ENCODE results near the gene ALS2CL.
"Not testable (repeated sequence)": the region's sequence is repeated elsewhere in the genome, so short reads cannot be mapped to it uniquely, and the experiment has no call there.

Gene ALS2CL, protein sequence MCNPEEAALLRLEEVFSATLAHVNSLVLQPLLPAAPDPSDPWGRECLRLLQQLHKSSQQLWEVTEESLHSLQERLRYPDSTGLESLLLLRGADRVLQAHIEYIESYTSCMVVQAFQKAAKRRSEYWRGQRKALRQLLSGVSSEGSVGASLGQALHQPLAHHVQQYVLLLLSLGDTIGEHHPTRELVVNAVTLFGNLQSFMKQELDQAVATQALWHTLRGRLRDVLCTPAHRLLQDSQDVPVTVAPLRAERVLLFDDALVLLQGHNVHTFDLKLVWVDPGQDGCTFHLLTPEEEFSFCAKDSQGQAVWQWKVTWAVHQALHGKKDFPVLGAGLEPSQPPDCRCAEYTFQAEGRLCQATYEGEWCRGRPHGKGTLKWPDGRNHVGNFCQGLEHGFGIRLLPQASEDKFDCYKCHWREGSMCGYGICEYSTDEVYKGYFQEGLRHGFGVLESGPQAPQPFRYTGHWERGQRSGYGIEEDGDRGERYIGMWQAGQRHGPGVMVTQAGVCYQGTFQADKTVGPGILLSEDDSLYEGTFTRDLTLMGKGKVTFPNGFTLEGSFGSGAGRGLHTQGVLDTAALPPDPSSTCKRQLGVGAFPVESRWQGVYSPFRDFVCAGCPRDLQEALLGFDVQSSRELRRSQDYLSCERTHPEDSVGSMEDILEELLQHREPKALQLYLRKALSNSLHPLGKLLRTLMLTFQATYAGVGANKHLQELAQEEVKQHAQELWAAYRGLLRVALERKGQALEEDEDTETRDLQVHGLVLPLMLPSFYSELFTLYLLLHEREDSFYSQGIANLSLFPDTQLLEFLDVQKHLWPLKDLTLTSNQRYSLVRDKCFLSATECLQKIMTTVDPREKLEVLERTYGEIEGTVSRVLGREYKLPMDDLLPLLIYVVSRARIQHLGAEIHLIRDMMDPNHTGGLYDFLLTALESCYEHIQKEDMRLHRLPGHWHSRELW

GRCh38 chr3:46693038-46693891 lies at the start of gene ALS2CL:
Gene ALS2CL (minus strand): TSS chr3:46693679. CDS start chr3:46689440, 4,239 bp downstream.
- peak; percentile 69 to 76 for DNase-seq

GRCh38 chr3:46742992-46743585 lies 49.6 kb upstream of the ALS2CL start:
- DNase-seq = no peak

- DNase-seq = not testable (repeated sequence)
Observed at GRCh38 chr3:46739565-46739964, 46.1 kb upstream of the ALS2CL start.

- no peak for DNase-seq
Observed at GRCh38 chr3:46737329-46737731, 43.9 kb upstream of the ALS2CL start.

- DNase-seq = no peak
Observed at GRCh38 chr3:46736006-46736872, 42.8 kb upstream of the ALS2CL start.

GRCh38 chr3:46734773-46735172 lies 41.3 kb upstream of the ALS2CL start:
- DNase-seq = no peak

DNA sequence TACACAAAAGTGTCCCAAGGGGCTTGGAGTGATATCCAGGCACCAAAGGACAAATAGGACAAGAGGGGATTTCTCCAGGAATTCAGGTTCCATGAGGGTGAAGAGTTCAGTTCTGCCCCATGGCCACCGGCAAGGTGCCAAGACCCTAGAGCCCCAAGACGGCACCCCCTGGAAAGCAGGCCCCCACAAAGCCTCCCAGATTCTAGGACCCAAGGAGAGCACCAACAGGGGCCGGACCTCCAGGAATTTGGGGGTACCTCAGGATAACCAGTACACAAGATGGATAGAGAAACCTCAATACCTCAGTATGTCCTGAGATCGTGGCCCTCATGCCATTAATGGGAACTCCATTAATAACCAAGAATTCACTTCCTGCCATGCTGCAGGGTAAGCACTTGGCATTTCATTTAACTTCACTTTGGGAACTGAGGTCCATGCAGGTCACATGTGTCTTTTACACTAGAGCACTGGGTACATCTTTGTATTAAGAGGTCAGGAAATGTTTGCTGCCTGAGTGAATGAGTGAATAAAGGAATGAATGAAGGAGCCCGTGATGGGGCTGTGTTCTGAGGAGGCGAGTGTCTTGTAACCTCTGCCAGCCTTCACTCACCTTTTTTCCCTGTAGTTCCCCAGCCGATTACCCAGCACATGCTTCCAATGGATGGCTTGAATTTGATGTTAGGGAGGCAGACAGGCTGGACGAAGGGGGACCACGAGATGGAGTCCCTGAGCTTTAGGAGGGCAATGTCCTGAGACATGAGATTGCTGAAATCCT lies 39.7 kb upstream of the ALS2CL start:
- no peak for DNase-seq

- DNase-seq = no peak
Observed at GRCh38 chr3:46731795-46732194, 38.3 kb upstream of the ALS2CL start.

DNA sequence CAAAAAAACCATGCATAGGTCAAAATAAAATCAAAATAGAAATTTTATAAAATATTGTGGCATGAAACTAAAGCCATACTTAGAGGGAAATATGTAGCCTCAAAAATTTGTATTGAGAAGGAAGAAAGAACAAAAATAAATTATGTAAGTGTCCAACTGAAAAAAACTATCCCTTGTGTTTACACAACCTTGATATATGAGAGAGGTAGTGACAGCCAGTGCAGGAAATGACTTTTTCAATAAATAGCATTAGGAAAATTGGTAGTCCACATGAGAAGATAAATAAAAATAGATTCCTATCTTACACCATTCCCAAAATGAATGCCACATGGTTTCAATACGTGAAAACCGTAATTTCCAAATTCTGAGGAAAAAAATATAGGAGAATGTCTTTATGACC lies 37.3 kb upstream of the ALS2CL start:
- DNase-seq = no peak

GRCh38 chr3:46729038-46729437 lies 35.6 kb upstream of the ALS2CL start:
- no peak for DNase-seq

GRCh38 chr3:46725621-46726314 lies 32.3 kb upstream of the ALS2CL start:
- no peak for DNase-seq

- DNase-seq = no peak
Observed at GRCh38 chr3:46724424-46724823, 30.9 kb upstream of the ALS2CL start.

- DNase-seq = no peak
Observed at GRCh38 chr3:46722443-46722842, 29.0 kb upstream of the ALS2CL start.

GRCh38 chr3:46721009-46721408 lies 27.5 kb upstream of the ALS2CL start:
- DNase-seq = no peak

GRCh38 chr3:46719735-46720271 lies 26.3 kb upstream of the ALS2CL start:
- no peak for DNase-seq

- no peak for DNase-seq
Observed at GRCh38 chr3:46719044-46719565, 25.6 kb upstream of the ALS2CL start.

DNA sequence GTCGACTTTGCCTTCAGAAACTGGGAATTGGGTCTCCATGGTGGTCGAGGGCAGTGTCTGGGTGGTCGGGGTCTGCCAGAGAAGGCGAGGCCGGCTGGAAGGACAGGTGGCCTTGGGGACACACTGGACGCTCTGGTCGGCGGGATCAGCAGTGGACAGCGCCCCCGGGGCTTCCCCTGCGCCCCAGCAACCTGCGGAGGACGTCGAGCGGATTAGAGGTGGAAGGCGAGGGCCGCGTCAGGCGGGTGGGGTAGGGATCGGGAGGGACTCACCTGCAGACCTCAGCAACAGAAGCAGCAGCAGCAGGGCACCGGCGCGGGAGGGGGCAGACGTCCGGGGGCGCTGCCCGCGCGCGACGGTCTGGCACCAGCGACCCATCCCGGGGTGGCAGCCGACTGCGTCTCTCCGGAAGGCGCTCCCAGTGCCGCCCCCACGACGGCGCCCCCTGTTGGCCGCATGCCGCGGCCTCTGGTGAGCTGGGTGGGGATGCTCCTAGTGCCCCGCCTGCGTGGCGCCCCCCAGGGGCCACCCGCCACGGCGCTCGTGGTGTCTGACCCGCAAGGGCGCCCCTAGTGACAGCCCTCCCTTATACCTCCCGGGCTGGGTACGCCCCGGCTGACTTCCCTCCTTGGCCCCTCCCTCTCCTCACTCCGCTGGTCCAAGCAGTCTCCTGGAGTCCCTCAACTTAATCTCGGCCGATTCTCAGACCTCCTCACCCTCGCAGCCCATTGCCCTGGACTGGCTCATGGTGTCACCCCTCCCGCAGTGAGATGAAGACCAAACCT lies 24.2 kb upstream of the ALS2CL start, which contains the start of gene PRSS50:
Gene PRSS50 (minus strand): TSS at position 423 of the 785 bp plus-strand sequence. CDS start 45 bp downstream, at position 378.
- DNase-seq = peak in 1 of 2 donors; percentile 12
